Mesendoderm (in vitro differentiated cells): Measurements from ENCODE around the gene C2CD2L. TPM values are rescaled to one million over a fixed set of nuclear protein-coding genes. Genes with fewer than 3 reads are reported as not detected.
"Not testable (repeated sequence)": the region's sequence is repeated elsewhere in the genome, so short reads cannot be mapped to it uniquely, and the experiment has no call there.

Experiments
- DNase-seq: peaks from one replicate; pipeline ENCODE4 v3.0.0; 2013
- H2AK5ac ChIP-seq: 2 replicates; pipeline ENCODE4 v1.6.1; 2013; ENCODE audit warnings: low read length, inconsistent platforms
- H2BK120ac ChIP-seq: 2 replicates; pipeline ENCODE4 v1.6.1; 2013; ENCODE audit warnings: low read depth, mild to moderate bottlenecking, low read length, moderate library complexity, mixed read lengths
- H2BK15ac ChIP-seq: replicated peaks from 2 replicates; pipeline ENCODE4 v1.6.1; 2013; ENCODE audit warnings: low read depth, mild to moderate bottlenecking, moderate library complexity
- H2BK5ac ChIP-seq: 2 replicates; pipeline ENCODE4 v1.6.1; 2013; ENCODE audit warnings: low read length, inconsistent platforms
- H3K18ac ChIP-seq: 2 replicates; pipeline ENCODE4 v1.6.1; 2013; ENCODE audit warnings: mild to moderate bottlenecking, low read length, mixed read lengths
- H3K23ac ChIP-seq: one replicate; pipeline ENCODE4 v1.6.1; 2013; ENCODE audit warnings: low read length
- H3K27ac ChIP-seq: 2 replicates; pipeline ENCODE4 v1.5.1; 2013; ENCODE audit warnings: low read depth, mild to moderate bottlenecking, inconsistent platforms, low read length, moderate library complexity
- H3K27me3 ChIP-seq: 2 replicates; pipeline ENCODE4 v1.6.1; 2013; ENCODE audit warnings: low read length, control low read depth, mild to moderate bottlenecking, inconsistent platforms; ENCODE audit not compliant: insufficient read depth, poor library complexity
- H3K36me3 ChIP-seq: 2 replicates; pipeline ENCODE4 v1.6.1; 2013; ENCODE audit warnings: low read length, inconsistent platforms; ENCODE audit not compliant: control insufficient read depth, insufficient read depth
- H3K4ac ChIP-seq: one replicate; pipeline ENCODE4 v1.6.1; 2013; ENCODE audit warnings: low read depth, mild to moderate bottlenecking, low read length, moderate library complexity
- H3K4me1 ChIP-seq: 2 replicates; pipeline ENCODE4 v1.6.1; 2013; ENCODE audit warnings: low read depth, low read length, inconsistent platforms; ENCODE audit not compliant: control insufficient read depth
- H3K4me2 ChIP-seq: 2 replicates; pipeline ENCODE4 v1.6.1; 2013; ENCODE audit warnings: low read length
- H3K4me3 ChIP-seq: 2 replicates; pipeline ENCODE4 v1.5.1; 2013; ENCODE audit warnings: mild to moderate bottlenecking, low read length
- H3K56ac ChIP-seq: one replicate; pipeline ENCODE4 v1.6.1; 2013; ENCODE audit warnings: low read length
- H3K79me1 ChIP-seq: 2 replicates; pipeline ENCODE4 v1.6.1; 2013; ENCODE audit warnings: low read length, inconsistent platforms
- H3K79me2 ChIP-seq: 2 replicates; pipeline ENCODE4 v1.6.1; 2013; ENCODE audit warnings: mild to moderate bottlenecking, low read length; ENCODE audit not compliant: control insufficient read depth, insufficient read depth
- H3K9ac ChIP-seq: 2 replicates; pipeline ENCODE4 v1.6.1; 2013; ENCODE audit warnings: low read length, inconsistent platforms
- H4K5ac ChIP-seq: one replicate; pipeline ENCODE4 v1.6.1; 2013; ENCODE audit warnings: low read length
- H4K8ac ChIP-seq: one replicate; pipeline ENCODE4 v1.6.1; 2013; ENCODE audit warnings: low read depth, mild to moderate bottlenecking, control low read depth, low read length, moderate library complexity
- WGBS: extraction: QIAGEN DNeasy Blood & Tissue Kit; methylation state at CpG from one replicate; pipeline ENCODE4 v1.1.7; 2013; ENCODE audit warnings: low lambda C conversion rate, missing lambda C conversion rate; ENCODE audit not compliant: insufficient coverage; ENCODE audit errors: extremely low coverage; 5-methylcytosine and 5-hydroxymethylcytosine counted together
- polyA plus RNA-seq, 2 experiments: library from polyadenylated mRNA; stranded (reverse); fragments of 200-250 nt; gene quantifications; one replicate each; pipeline ENCODE4 v1.2.3, GENCODE V29; 2013

The C2CD2L gene
- 2.1 TPM for polyA plus RNA-seq (2013, experiment 1 of 2)
- polyA plus RNA-seq (2013, experiment 2 of 2), result 2.0 TPM

DNA sequence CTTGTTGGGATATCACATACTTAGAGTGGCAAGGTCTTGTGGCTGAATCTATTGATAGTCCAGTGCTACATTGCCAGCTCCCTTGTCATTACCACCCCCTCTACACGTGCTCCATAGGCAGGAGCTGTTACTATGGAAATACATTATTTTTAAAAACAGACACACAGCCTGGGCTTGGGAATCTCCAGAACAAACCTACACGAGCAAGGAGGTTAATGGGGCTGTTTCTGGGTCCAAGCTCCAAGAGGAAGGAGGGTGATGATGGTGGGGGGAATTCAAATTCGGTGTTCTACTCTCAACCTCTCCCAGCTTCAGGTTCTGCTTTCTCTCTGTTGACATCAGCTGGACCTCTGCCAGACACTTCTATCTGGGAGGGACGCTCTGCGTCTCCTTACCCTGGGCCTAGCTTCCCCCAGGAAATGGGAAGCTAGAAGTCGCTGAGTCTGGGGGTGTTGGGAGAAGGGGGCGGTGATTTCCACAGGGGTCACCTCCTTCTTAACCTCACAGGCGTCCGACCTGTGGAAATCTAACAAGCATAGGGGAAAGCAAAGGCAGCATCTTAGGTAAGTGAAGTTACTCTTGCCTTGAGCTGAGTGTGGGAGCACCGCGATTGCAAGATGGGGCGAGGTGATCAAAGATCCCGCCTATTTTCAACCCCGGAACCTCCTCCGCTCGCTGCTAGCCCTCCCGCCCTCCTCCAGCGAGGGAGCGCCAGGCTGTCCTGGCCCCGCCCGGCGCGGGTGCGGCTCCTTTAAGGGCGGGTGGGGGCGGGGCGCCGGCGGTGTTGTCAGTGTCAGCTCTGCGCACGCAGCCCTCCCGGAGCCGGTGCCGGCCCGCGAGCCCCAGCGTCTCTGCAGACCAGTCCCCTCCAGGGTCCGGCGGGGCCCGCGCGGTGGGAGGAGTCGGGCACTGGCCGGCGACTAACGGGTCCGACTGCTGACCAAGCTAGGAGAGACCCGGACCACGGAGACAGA, at the start of gene C2CD2L:
C2CD2L (plus strand) TSS at position 781 of the 974 bp plus-strand sequence. CDS start 398 bp downstream, outside the sequence.
- no peaks in the 10 kb centered on the region for H3K79me2 ChIP-seq
- peaks cover 13% of the 10 kb centered on the region for H3K4me1 ChIP-seq
- peak within 1 kb of the TSS; percentile 73 for H3K9ac ChIP-seq
- H3K4me2 ChIP-seq, result peak within 1 kb of the TSS; percentile 82
- H2BK15ac ChIP-seq, result no peak within 1 kb of the TSS
- H4K5ac ChIP-seq, result no peak within 1 kb of the TSS
- H3K27me3 ChIP-seq, result no peaks in the 10 kb centered on the region
- no peak within 1 kb of the TSS for H3K23ac ChIP-seq
- H3K36me3 ChIP-seq, result no peaks in the 10 kb centered on the region
- no peaks in the 10 kb centered on the region for H3K79me1 ChIP-seq
- H3K4me3 ChIP-seq, result peak within 1 kb of the TSS; percentile 67
- H3K56ac ChIP-seq, result peak within 1 kb of the TSS; percentile 91
- no peak within 1 kb of the TSS for H3K27ac ChIP-seq
- peak; percentile 92 for DNase-seq
- peak within 1 kb of the TSS; percentile 40 for H3K4ac ChIP-seq
- no peak within 1 kb of the TSS for H4K8ac ChIP-seq
- no peak within 1 kb of the TSS for H2BK5ac ChIP-seq
- H2BK120ac ChIP-seq, result no peak within 1 kb of the TSS
- no peak within 1 kb of the TSS for H2AK5ac ChIP-seq
- H3K18ac ChIP-seq, result no peak within 1 kb of the TSS
- no CpG with 5 or more reads among the region's 49 CpGs for WGBS

DNA sequence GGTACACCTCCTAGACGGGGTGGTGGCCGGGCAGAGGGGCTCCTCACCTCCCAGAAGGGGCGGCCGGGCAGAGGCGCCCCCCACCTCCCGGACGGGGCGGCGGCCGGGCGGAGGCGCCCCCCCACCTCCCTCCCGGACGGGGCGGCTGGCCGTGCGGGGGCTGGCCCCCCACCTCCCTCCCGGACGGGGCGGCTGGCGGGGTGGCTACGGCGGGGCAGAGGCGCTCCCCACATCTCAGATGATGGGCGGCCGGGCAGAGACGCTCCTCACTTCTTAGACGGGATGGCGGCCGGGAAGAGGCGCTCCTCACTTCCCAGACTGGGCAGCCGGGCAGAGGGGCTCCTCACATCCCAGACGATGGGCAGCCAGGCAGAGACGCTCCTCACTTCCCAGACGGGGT, 48.0 kb upstream of the C2CD2L start:
- WGBS, result no CpG with 5 or more reads among the region's 35 CpGs
- not testable (repeated sequence) for H2BK120ac ChIP-seq, H2BK15ac ChIP-seq, H3K4ac ChIP-seq, DNase-seq, H3K56ac ChIP-seq, H4K8ac ChIP-seq, H3K18ac ChIP-seq, H2BK5ac ChIP-seq, H3K4me2 ChIP-seq, H3K4me3 ChIP-seq, H3K4me1 ChIP-seq, H3K9ac ChIP-seq, H2AK5ac ChIP-seq, H3K27me3 ChIP-seq, H3K27ac ChIP-seq, H4K5ac ChIP-seq, H3K23ac ChIP-seq
- Histone ChIP-seq H3K79me1 (peaks cover 22% of the 10 kb centered on the region), H3K36me3 (peaks cover 13% of the 10 kb centered on the region), H3K79me2 (peaks cover 18% of the 10 kb centered on the region)

DNA sequence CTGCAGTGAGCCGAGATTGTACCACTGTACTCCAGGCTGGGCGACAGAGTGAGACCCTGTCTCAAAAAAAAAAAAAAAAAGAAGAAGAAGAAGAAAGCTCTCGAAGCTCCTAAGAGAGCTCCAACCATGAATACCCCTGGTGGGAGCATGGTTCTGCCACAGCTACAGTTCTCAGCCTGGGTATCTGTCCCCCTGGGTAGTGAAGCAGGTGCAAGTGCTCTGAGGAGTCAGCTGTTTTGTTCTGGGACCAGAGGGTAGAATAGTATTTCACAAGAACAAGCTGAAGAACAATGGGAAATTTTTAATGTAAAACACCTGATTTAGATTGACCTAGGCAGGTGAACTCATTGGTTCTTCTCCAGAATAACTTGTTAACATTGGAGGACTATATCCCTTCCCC, 45.9 kb upstream of the C2CD2L start:
- H3K23ac ChIP-seq, result no peak overlapping the region
- no peak overlapping the region for H2BK120ac ChIP-seq
- no CpG with 5 or more reads among the region's 3 CpGs for WGBS

DNA sequence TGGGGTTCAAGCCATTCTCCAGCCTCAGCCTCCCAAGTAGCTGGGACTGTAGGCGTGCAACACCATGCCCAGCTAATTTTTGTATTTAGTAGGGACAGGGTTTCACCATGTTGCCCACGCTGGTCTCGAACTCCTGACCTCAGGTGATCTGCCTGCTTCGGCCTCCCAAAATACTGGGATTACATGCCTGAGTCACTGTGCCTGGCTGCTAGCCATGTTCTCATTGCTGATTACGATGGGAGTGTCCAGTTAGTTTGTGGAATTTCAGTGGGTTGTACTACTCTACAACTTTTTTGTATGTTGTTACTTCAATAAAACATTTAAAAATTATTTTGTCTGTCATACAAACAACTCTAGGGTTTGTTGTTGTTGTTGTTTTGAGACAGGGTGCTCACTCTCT, 44.4 kb upstream of the C2CD2L start:
- Histone ChIP-seq H3K23ac (no peak overlapping the region), H3K18ac (no peak overlapping the region), H3K79me2 (no peaks in the 10 kb centered on the region), H3K9ac (no peak overlapping the region), H2BK5ac (no peak overlapping the region), H3K36me3 (no peaks in the 10 kb centered on the region), H2BK15ac (no peak overlapping the region), H3K4ac (no peak overlapping the region), H3K56ac (no peak overlapping the region), H3K4me2 (no peak overlapping the region), H3K4me3 (no peak overlapping the region), H3K27me3 (no peaks in the 10 kb centered on the region), H2AK5ac (no peak overlapping the region), H3K27ac (no peak overlapping the region), H3K79me1 (no peaks in the 10 kb centered on the region), H3K4me1 (no peaks in the 10 kb centered on the region), H4K8ac (no peak overlapping the region), H2BK120ac (no peak overlapping the region), H4K5ac (no peak overlapping the region)
- DNase-seq, result no peak
- no CpG with 5 or more reads among the region's 5 CpGs for WGBS

More for the DNA sequence above, 45.9 kb upstream of the C2CD2L start:
- no peaks in the 10 kb centered on the region for H3K27me3 ChIP-seq
- no peak overlapping the region for H2BK15ac ChIP-seq
- no peak overlapping the region for H2BK5ac ChIP-seq
- no peak overlapping the region for H3K9ac ChIP-seq
- H3K18ac ChIP-seq, result no peak overlapping the region
- H3K79me2 ChIP-seq, result peaks cover 4% of the 10 kb centered on the region
- H3K56ac ChIP-seq, result no peak overlapping the region
- H3K79me1 ChIP-seq, result peaks cover 2% of the 10 kb centered on the region
- no peak overlapping the region for H3K4me3 ChIP-seq
- H4K5ac ChIP-seq, result no peak overlapping the region
- H3K4me1 ChIP-seq, result no peaks in the 10 kb centered on the region
- DNase-seq, result no peak
- H3K36me3 ChIP-seq, result no peaks in the 10 kb centered on the region
- no peak overlapping the region for H3K4me2 ChIP-seq
- no peak overlapping the region for H3K27ac ChIP-seq
- no peak overlapping the region for H2AK5ac ChIP-seq
- no peak overlapping the region for H4K8ac ChIP-seq
- H3K4ac ChIP-seq, result no peak overlapping the region

DNA sequence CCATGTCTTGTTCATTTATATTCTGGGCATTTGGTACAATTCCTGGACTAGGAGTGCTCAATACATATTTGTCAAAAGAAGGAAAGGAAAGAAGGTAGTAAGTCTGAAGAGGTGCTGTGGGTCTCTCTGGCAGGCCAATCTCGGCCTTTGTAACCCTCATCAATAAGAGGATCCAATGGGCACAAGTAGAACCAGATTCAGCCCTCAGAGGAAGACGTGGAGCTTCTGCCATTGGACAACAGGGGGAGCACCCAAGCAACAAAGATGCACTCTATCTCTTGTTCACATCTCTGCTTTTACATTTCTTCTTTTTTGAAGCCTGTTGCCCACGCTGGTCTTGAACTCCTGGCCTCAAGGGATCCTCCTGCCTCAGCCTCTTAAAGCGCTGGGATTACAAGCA, 41.8 kb upstream of the C2CD2L start:
- Histone ChIP-seq H4K5ac (no peak overlapping the region), H2AK5ac (no peak overlapping the region), H4K8ac (no peak overlapping the region), H2BK15ac (no peak overlapping the region), H2BK120ac (no peak overlapping the region), H3K23ac (no peak overlapping the region), H3K27ac (no peak overlapping the region), H3K36me3 (no peaks in the 10 kb centered on the region), H3K79me1 (peaks cover 4% of the 10 kb centered on the region), H2BK5ac (no peak overlapping the region), H3K18ac (no peak overlapping the region), H3K4me1 (no peaks in the 10 kb centered on the region), H3K4me2 (no peak overlapping the region), H3K79me2 (peaks cover 4% of the 10 kb centered on the region), H3K9ac (no peak overlapping the region), H3K56ac (no peak overlapping the region), H3K27me3 (no peaks in the 10 kb centered on the region), H3K4ac (no peak overlapping the region), H3K4me3 (no peak overlapping the region)
- peak; percentile 68 for DNase-seq
- no CpG with 5 or more reads among the region's 4 CpGs for WGBS
